PC-9 (cell line): ENCODE results near the gene THADA.

Experiments
- CTCF ChIP-seq: fragments of 200-600 bp; sonication (generic); conservative IDR thresholded peaks from 2 replicates; pipeline ENCODE4 v1.6.1; 2017; ENCODE audit warnings: mixed run types, antibody characterized with exemption, mild to moderate bottlenecking, moderate library complexity
- EZH2 ChIP-seq: fragments of 200-600 bp; sonication (generic); IDR thresholded peaks from 2 replicates; pipeline ENCODE4 v1.8.0; 2017; ENCODE audit warnings: antibody characterized with exemption, low read depth

- TF ChIP-seq CTCF (no peak), EZH2 (no peak)
These were observed 394.8 kb downstream of the THADA start for GRCh38 chr2:43201016-43201415.
